NCI-H1417 (cell line): ENCODE results near the gene HOXA5.

Experiments
- DNase-seq, 3 experiments: peaks; one replicate each; lab custom pipeline; 2025; lab: John Stamatoyannopoulos, UW

Gene HOXA5

GRCh38 chr7:27171637-27172314 lies 28.3 kb upstream of the HOXA5 start:
- DNase-seq, result peak; percentile 58 to 83 (median 74)

- peak; percentile 53 to 70 (median 55) for DNase-seq
Observed at GRCh38 chr7:27171325-27171636, 27.8 kb upstream of the HOXA5 start.

- peak in 2 of 3 experiments; percentile 46 to 55 for DNase-seq
Observed at GRCh38 chr7:27170426-27171324, 27.2 kb upstream of the HOXA5 start.

- DNase-seq, result peak; percentile 71 to 82 (median 80)
Observed at GRCh38 chr7:27169658-27170425, 26.4 kb upstream of the HOXA5 start.

- peak; percentile 33 to 68 (median 66) for DNase-seq
Observed at GRCh38 chr7:27168265-27168947, 24.9 kb upstream of the HOXA5 start.

- DNase-seq, result peak in 1 of 3 experiments; percentile 37
Observed at GRCh38 chr7:27167916-27168264, 24.4 kb upstream of the HOXA5 start.

- DNase-seq, result no peak
Observed at GRCh38 chr7:27166531-27167505, 23.3 kb upstream of the HOXA5 start.

- no peak for DNase-seq
Observed at GRCh38 chr7:27165996-27166530, 22.6 kb upstream of the HOXA5 start.

GRCh38 chr7:27165089-27165995 lies 21.9 kb upstream of the HOXA5 start, which contains the start of gene HOXA9:
Gene HOXA9, minus strand, starts transcription at chr7:27165537. Its CDS starts 80 bp downstream, at chr7:27165457.
- no peak for DNase-seq

- DNase-seq, result no peak
Observed at GRCh38 chr7:27164367-27165088, 21.0 kb upstream of the HOXA5 start.

- no peak for DNase-seq
Observed at GRCh38 chr7:27164045-27164366, 20.5 kb upstream of the HOXA5 start.

- no peak for DNase-seq
Observed at GRCh38 chr7:27163288-27164044, 20.0 kb upstream of the HOXA5 start.

- no peak for DNase-seq
Observed at GRCh38 chr7:27162561-27163287, 19.2 kb upstream of the HOXA5 start.

GRCh38 chr7:27161721-27162560 lies 18.5 kb upstream of the HOXA5 start:
- no peak for DNase-seq

- DNase-seq, result no peak
Observed at GRCh38 chr7:27161214-27161720, 17.8 kb upstream of the HOXA5 start.

- peak; percentile 87 to 92 (median 89) for DNase-seq
Observed at GRCh38 chr7:27160546-27161213, 17.2 kb upstream of the HOXA5 start.
